ENCODE data around the gene TYMS. TPM values are rescaled to one million over a fixed set of nuclear protein-coding genes. Genes with fewer than 3 reads are reported as not detected.

The TYMS gene
- total and polyA plus RNA-seq, 9 of the 15 experiments (the other 6 are each of a cell fraction or from before 2014, with no cell fraction given): 69.1 to 409 (median 175) TPM

DNA sequence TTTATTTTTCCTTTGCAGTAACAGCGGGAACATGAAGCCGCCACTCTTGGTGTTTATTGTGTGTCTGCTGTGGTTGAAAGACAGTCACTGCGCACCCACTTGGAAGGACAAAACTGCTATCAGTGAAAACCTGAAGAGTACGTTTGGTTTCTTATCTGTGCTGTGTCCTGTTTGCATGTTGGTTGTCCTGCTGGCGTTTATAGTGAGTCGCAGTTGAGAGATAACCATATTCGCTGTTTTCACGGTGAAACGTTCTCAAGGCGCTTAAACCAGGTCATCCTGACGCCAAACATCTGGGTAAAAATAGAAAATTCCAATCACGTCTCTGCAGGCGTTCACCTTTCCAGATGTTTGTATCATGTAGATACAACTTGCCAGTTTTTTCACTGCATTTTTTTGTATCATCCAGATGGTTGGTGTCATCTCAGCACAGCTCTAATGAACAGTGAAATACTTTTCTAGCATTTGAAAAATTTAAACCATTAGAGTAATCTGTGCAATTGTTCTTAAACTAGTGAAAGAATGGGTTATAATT is 39.4 kb upstream of the TYMS start (continued):
- TF ChIP-seq, protein P1, sequence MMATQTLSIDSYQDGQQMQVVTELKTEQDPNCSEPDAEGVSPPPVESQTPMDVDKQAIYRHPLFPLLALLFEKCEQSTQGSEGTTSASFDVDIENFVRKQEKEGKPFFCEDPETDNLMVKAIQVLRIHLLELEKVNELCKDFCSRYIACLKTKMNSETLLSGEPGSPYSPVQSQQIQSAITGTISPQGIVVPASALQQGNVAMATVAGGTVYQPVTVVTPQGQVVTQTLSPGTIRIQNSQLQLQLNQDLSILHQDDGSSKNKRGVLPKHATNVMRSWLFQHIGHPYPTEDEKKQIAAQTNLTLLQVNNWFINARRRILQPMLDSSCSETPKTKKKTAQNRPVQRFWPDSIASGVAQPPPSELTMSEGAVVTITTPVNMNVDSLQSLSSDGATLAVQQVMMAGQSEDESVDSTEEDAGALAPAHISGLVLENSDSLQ (IDR thresholded peaks at IDR 0.05): peak; percentile 80
- TF ChIP-seq ZNF197 (CRISPR knock-in tag; IDR thresholded peaks at IDR 0.05; ENCODE audit: low read depth): peak; percentile 84; the same call in 1 of the 2 replicates
- no peak for TF ChIP-seq KDM5B (IDR thresholded peaks at IDR 0.05; ENCODE audit: insufficient replicate concordance, low read depth, low read length)
- TF ChIP-seq, protein P2, sequence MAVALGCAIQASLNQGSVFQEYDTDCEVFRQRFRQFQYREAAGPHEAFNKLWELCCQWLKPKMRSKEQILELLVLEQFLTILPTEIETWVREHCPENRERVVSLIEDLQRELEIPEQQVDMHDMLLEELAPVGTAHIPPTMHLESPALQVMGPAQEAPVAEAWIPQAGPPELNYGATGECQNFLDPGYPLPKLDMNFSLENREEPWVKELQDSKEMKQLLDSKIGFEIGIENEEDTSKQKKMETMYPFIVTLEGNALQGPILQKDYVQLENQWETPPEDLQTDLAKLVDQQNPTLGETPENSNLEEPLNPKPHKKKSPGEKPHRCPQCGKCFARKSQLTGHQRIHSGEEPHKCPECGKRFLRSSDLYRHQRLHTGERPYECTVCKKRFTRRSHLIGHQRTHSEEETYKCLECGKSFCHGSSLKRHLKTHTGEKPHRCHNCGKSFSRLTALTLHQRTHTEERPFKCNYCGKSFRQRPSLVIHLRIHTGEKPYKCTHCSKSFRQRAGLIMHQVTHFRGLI (CRISPR knock-in tag; IDR thresholded peaks at IDR 0.05): no peak
- TF ChIP-seq STAT5B (CRISPR knock-in tag; IDR thresholded peaks at IDR 0.05): no peak
- TF ChIP-seq ZNF830 (CRISPR knock-in tag; IDR thresholded peaks at IDR 0.05): no peak
- TF ChIP-seq, protein P3, sequence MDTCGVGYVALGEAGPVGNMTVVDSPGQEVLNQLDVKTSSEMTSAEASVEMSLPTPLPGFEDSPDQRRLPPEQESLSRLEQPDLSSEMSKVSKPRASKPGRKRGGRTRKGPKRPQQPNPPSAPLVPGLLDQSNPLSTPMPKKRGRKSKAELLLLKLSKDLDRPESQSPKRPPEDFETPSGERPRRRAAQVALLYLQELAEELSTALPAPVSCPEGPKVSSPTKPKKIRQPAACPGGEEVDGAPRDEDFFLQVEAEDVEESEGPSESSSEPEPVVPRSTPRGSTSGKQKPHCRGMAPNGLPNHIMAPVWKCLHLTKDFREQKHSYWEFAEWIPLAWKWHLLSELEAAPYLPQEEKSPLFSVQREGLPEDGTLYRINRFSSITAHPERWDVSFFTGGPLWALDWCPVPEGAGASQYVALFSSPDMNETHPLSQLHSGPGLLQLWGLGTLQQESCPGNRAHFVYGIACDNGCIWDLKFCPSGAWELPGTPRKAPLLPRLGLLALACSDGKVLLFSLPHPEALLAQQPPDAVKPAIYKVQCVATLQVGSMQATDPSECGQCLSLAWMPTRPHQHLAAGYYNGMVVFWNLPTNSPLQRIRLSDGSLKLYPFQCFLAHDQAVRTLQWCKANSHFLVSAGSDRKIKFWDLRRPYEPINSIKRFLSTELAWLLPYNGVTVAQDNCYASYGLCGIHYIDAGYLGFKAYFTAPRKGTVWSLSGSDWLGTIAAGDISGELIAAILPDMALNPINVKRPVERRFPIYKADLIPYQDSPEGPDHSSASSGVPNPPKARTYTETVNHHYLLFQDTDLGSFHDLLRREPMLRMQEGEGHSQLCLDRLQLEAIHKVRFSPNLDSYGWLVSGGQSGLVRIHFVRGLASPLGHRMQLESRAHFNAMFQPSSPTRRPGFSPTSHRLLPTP (IDR thresholded peaks at IDR 0.05; ENCODE audit: borderline replicate concordance, extremely low read depth, insufficient read length): no peak
- TF ChIP-seq, protein P4, sequence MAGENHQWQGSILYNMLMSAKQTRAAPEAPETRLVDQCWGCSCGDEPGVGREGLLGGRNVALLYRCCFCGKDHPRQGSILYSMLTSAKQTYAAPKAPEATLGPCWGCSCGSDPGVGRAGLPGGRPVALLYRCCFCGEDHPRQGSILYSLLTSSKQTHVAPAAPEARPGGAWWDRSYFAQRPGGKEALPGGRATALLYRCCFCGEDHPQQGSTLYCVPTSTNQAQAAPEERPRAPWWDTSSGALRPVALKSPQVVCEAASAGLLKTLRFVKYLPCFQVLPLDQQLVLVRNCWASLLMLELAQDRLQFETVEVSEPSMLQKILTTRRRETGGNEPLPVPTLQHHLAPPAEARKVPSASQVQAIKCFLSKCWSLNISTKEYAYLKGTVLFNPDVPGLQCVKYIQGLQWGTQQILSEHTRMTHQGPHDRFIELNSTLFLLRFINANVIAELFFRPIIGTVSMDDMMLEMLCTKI (IDR thresholded peaks at IDR 0.05; ENCODE audit: partially characterized antibody): no peak
- no peak for TF ChIP-seq ZNF184 (CRISPR knock-in tag; IDR thresholded peaks at IDR 0.05)
- TF ChIP-seq, protein P5, sequence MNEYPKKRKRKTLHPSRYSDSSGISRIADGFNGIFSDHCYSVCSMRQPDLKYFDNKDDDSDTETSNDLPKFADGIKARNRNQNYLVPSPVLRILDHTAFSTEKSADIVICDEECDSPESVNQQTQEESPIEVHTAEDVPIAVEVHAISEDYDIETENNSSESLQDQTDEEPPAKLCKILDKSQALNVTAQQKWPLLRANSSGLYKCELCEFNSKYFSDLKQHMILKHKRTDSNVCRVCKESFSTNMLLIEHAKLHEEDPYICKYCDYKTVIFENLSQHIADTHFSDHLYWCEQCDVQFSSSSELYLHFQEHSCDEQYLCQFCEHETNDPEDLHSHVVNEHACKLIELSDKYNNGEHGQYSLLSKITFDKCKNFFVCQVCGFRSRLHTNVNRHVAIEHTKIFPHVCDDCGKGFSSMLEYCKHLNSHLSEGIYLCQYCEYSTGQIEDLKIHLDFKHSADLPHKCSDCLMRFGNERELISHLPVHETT (CRISPR knock-in tag; conservative IDR thresholded peaks at IDR 0.05 in 1 of 2, IDR thresholded peaks at IDR 0.05 in 1 of 2): peak in 1 of 2 experiments; percentile 91; a peak in 2 of 4 replicates
- TF ChIP-seq XRCC5 (IDR thresholded peaks at IDR 0.05; ENCODE audit: low read depth, low read length): 0 out of 2 replicates have a peak, but pooled peaks have one; percentile 36
- 0 out of 2 replicates have a peak, but pooled peaks have one; percentile 16 for TF ChIP-seq L3MBTL2 (IDR thresholded peaks at IDR 0.05)
- TF ChIP-seq ZNF75A (CRISPR knock-in tag; IDR thresholded peaks at IDR 0.05): no peak
- TF ChIP-seq MYNN (IDR thresholded peaks at IDR 0.05): peak; percentile 81
- TF ChIP-seq MYNN (CRISPR knock-in tag; IDR thresholded peaks at IDR 0.05): no peak
- TF ChIP-seq ETV6 (IDR thresholded peaks at IDR 0.05; ENCODE audit: borderline replicate concordance in 1 of 2, low read depth in 2 of 2, low read length in 1 of 2): peak in 1 of 2 experiments; percentile 73; a peak in 1 of 4 replicates
- TF ChIP-seq ETV6 (CRISPR knock-in tag; IDR thresholded peaks at IDR 0.05; ENCODE audit: borderline replicate concordance): no peak
- no peak for TF ChIP-seq ZNF436 (CRISPR knock-in tag; IDR thresholded peaks at IDR 0.05)
